Measurements from ENCODE around the gene C14orf132. TPM values are rescaled to one million over a fixed set of nuclear protein-coding genes. Genes with fewer than 3 reads are reported as not detected.

C14orf132 gene
- total RNA-seq, 1 experiment from 2014 or later: 1.3 TPM

DNA sequence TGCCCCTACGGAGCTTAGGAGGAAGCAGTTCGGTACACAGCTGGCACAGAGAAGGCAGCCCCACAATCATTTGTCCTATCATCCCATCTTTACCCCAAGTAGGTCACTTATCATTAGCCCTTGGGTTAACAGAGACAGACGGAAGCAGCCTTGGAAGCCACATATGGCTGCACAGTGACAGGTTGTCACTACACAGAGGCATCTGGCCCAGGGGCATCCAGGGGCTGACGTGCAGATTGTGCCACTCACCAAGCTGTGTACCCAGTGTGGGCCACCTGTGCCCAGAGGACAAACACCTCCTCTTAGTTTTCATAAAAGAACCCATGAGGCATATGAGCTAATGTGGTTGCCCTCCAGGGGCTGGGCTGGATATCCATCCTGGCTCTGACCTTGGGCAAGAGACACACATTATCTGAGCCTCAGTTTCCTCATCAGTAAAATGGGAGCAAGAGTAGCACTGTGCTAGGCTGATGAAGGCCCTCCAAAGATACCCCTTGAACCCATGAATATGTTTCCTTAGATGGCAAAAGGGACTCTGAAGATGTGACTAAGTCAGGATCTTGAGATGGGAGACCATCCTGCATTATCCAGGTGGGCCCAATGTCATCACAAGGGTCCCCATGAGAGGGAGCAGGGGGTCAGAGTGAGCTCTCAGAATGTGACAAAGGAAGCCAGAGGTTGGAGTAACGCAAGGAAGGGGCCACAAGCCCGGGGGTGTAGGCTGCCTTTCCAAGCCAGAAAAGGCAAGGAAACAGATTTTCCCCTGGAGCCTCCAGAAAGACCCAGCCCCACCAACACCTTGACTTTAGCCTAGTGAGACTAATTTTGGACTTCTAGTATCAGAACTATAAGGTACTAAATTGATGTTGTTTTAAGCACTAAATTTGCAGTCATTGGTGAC, 64.6 kb downstream of the C14orf132 start:
- no peak for DNase-seq (ENCODE audit: low read depth)
- in situ Hi-C loops (cut with HindIII; ENCODE audit: low pct_unique_long_range_greater_than_20kb, low sequenced_read_pairs): no loop called here

GRCh38 chr14:96104469-96105057, 65.4 kb downstream of the C14orf132 start:
- DNase-seq (ENCODE audit: low read depth): peak; percentile 64
- in situ Hi-C loops (cut with HindIII; ENCODE audit: low pct_unique_long_range_greater_than_20kb, low sequenced_read_pairs): no loop called here

- DNase-seq (ENCODE audit: low read depth): no peak
- in situ Hi-C loops (cut with HindIII; ENCODE audit: low pct_unique_long_range_greater_than_20kb, low sequenced_read_pairs): no loop called here
Observed at GRCh38 chr14:96105089-96105925, 66.1 kb downstream of the C14orf132 start.

DNA sequence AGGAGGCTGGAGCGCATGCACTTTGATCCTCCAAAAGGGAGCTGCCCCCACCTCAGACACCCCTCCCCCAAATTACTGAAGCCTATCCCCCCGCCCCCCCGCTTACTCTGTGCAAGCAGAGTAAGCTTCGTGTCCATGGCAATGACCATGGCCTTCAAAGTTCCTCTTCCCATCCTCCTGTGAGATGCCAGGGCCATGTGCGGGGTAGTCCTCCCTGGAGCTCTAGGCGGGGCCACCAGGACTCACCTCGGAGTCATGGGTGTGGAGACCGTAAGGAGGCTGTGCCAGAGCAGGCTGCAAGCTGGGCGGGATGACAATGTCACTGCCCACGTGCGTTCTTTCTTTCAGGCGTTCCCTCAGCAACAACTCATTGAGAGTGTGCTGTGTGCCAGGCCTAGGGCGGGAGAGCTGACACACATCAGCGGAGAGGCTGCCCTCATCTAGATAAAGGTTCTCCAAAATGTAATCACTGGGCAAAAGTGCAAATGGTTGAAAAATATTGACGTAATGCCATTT, 66.8 kb downstream of the C14orf132 start:
- DNase-seq (ENCODE audit: low read depth): no peak
- in situ Hi-C loops (cut with HindIII; ENCODE audit: low pct_unique_long_range_greater_than_20kb, low sequenced_read_pairs): no loop called here

GRCh38 chr14:96106891-96107290, 67.7 kb downstream of the C14orf132 start:
- in situ Hi-C loops (cut with HindIII; ENCODE audit: low pct_unique_long_range_greater_than_20kb, low sequenced_read_pairs): no loop called here
- no peak for DNase-seq (ENCODE audit: low read depth)

DNA sequence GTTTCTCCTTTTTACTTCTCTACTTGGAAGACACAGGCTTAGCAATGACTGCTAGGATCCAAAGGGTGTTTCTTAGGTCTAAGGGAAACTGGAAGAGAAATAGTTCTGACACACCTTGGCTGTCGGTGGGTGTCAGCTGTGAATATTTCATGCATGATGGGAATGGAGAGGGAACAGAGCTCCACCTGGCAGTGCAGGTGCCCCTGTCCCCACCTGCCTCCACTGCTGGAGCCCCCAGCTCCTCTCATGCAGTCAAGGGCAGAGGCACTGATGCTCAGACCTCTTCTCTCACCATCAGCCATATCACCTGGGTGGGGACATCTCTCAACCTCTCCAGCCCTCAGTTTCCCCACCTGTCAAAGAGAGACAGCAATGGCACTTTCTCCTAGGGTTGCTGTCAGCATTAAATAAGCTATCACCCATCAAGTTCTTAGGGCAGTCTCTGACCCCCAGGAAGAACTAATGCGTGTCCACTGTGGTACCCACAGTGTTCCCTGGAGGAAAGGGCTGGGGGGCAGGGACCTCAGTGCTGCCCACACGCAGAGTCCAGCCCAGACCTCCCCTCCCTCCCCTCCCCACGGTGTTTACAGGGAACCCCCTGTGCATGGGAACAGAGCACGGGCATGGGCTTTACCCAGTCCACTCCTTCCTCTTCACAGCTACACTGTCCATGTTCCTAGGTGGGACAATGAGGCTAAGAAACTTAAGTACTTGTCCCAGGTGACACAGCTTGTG, 69.1 kb downstream of the C14orf132 start:
- in situ Hi-C loops (cut with HindIII; ENCODE audit: low pct_unique_long_range_greater_than_20kb, low sequenced_read_pairs): no loop called here
- no peak for DNase-seq (ENCODE audit: low read depth)

GRCh38 chr14:96108911-96109310, 69.7 kb downstream of the C14orf132 start:
- in situ Hi-C loops (cut with HindIII; ENCODE audit: low pct_unique_long_range_greater_than_20kb, low sequenced_read_pairs): no loop called here
- DNase-seq (ENCODE audit: low read depth): no peak

- in situ Hi-C loops (cut with HindIII; ENCODE audit: low pct_unique_long_range_greater_than_20kb, low sequenced_read_pairs): no loop called here
- no peak for DNase-seq (ENCODE audit: low read depth)
Observed at GRCh38 chr14:96109596-96110355, 70.6 kb downstream of the C14orf132 start.

GRCh38 chr14:96112032-96112431, 72.9 kb downstream of the C14orf132 start:
- in situ Hi-C loops (cut with HindIII; ENCODE audit: low pct_unique_long_range_greater_than_20kb, low sequenced_read_pairs): no loop called here

GRCh38 chr14:96114002-96114401, 74.8 kb downstream of the C14orf132 start:
- in situ Hi-C loops (cut with HindIII; ENCODE audit: low pct_unique_long_range_greater_than_20kb, low sequenced_read_pairs): no loop called here
- no peak for DNase-seq (ENCODE audit: low read depth)

More at GRCh38 chr14:96112032-96112431, 72.9 kb downstream of the C14orf132 start:
- DNase-seq (ENCODE audit: low read depth): no peak

DNA sequence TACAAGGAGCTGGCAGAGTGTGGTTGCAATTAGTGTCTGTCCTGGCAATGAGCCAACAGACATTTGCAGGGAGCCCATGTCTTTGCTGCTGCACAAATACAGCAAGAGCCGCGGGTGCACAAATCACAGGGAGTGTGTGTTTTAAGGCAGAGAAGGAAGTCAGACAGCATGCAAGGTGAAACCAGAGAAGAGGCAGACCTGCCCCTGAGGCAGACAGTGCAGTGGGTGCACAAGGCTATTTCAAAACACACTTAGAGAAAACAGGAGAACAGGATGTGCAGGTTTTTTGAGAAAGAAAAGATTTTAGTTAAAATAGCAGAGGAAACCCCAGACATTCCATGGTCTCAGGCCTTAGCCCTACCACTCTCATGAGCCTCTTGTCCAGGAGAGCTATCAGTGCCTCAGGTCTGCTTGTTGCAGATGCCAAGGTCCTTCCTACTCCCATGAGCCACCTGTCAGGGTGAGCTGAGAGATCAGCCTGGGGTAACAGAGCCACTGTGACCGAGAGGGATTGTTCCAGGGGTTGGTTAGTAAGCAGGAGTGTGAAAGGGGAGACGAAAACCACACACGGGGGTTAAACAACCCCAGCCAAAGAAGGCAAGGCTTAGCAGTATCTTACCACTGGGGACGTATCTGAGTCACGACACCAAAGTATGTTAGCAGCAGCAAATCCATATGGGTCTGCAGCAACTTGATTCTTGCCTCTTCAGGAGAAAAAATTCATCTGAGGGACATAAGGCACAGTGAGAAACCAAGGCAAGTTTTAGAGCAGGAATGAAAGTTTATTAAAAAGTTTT, 78.1 kb downstream of the C14orf132 start:
- DNase-seq (ENCODE audit: low read depth): no peak
- in situ Hi-C loops (cut with HindIII; ENCODE audit: low pct_unique_long_range_greater_than_20kb, low sequenced_read_pairs): no loop called here

GRCh38 chr14:96117960-96118359, 78.8 kb downstream of the C14orf132 start:
- in situ Hi-C loops (cut with HindIII; ENCODE audit: low pct_unique_long_range_greater_than_20kb, low sequenced_read_pairs): no loop called here

GRCh38 chr14:96118391-96118790, 79.2 kb downstream of the C14orf132 start:
- in situ Hi-C loops (cut with HindIII; ENCODE audit: low pct_unique_long_range_greater_than_20kb, low sequenced_read_pairs): no loop called here
- no peak for DNase-seq (ENCODE audit: low read depth)

More at GRCh38 chr14:96117960-96118359, 78.8 kb downstream of the C14orf132 start:
- DNase-seq (ENCODE audit: low read depth): no peak

DNA sequence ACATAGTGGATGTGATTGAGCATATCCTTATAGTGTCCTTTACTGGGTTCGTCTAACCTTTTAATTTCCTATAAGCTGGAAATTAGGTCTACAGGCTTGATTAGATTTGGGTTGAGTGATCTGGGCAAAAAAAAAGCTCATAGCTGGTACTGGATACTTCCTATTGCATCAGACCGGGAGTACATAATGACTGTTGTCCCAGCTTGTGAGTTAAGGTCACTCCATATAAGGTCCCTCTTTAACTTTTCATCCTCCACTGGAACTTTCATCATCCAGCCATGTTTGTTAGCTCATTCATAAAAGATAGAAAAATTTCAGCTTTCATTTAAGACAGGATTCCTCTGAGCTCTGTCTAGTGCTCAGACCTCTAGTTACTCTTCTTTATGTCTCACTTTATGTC, 80.8 kb downstream of the C14orf132 start:
- in situ Hi-C loops (cut with HindIII; ENCODE audit: low pct_unique_long_range_greater_than_20kb, low sequenced_read_pairs): no loop called here
- DNase-seq (ENCODE audit: low read depth): no peak

GRCh38 chr14:96120392-96120791, 81.2 kb downstream of the C14orf132 start:
- in situ Hi-C loops (cut with HindIII; ENCODE audit: low pct_unique_long_range_greater_than_20kb, low sequenced_read_pairs): no loop called here
- DNase-seq (ENCODE audit: low read depth): no peak

GRCh38 chr14:96120941-96121340, 81.8 kb downstream of the C14orf132 start:
- no peak for DNase-seq (ENCODE audit: low read depth)
- in situ Hi-C loops (cut with HindIII; ENCODE audit: low pct_unique_long_range_greater_than_20kb, low sequenced_read_pairs): no loop called here
